A673 (cell line): ENCODE data around the gene STAG1. TPM values are rescaled to one million over a fixed set of nuclear protein-coding genes. Genes with fewer than 3 reads are reported as not detected.

Experiments used
- BruUV-seq: library from RNA; stranded (reverse); fragments of 400-500 nt; replicated peaks from 2 replicates; lab custom pipeline; 2021; lab: Mats Ljungman, UMichigan
- CTCF ChIA-PET: fragments of 300-600 bp; sonication (Branson Sonifier 250); formaldehyde crosslinking; loops from one replicate; lab custom pipeline; 2022; ENCODE audit warnings: antibody characterized with exemption; lab: Charles Lee
- POLR2A ChIA-PET: fragments of 300-600 bp; sonication (Branson Sonifier 250); formaldehyde crosslinking; loops from one replicate; lab custom pipeline; 2022; ENCODE audit warnings: antibody characterized with exemption; ENCODE audit not compliant: low non-redundant PET; lab: Charles Lee
- DNase-seq: peaks from one replicate; pipeline ENCODE4 v3.0.0-alpha.2; 2015; ENCODE audit warnings: low spot score
- H3K27ac ChIP-seq: fragments of 200-600 bp; sonication (generic); 2 replicates; pipeline ENCODE4 v1.5.1; 2016; ENCODE audit warnings: mixed run types, low read depth, mild to moderate bottlenecking, mixed read lengths, antibody characterized with exemption, low read length; ENCODE audit not compliant: poor library complexity, severe bottlenecking
- H3K27me3 ChIP-seq: fragments of 200-600 bp; sonication (generic); replicated peaks from 2 replicates; pipeline ENCODE4 v1.6.1; 2017; ENCODE audit warnings: mixed run types, low read depth, mild to moderate bottlenecking, mixed read lengths, antibody characterized with exemption, low read length; ENCODE audit not compliant: insufficient read depth, poor library complexity
- H3K36me3 ChIP-seq: fragments of 200-600 bp; sonication (generic); 2 replicates; pipeline ENCODE4 v1.6.1; 2016; ENCODE audit warnings: mixed run types, mild to moderate bottlenecking, mixed read lengths, antibody characterized with exemption, low read length; ENCODE audit not compliant: insufficient read depth, poor library complexity, severe bottlenecking
- H3K4me1 ChIP-seq: fragments of 200-600 bp; sonication (generic); 2 replicates; pipeline ENCODE4 v1.6.1; 2017; ENCODE audit warnings: mixed run types, mild to moderate bottlenecking, mixed read lengths, antibody characterized with exemption, low read length; ENCODE audit not compliant: insufficient read depth, poor library complexity, severe bottlenecking
- H3K4me3 ChIP-seq: fragments of 200-600 bp; sonication (generic); 2 replicates; pipeline ENCODE4 v1.5.1; 2016; ENCODE audit warnings: low read depth, mixed run types, mild to moderate bottlenecking, mixed read lengths, low read length; ENCODE audit not compliant: poor library complexity, severe bottlenecking
- H3K9me3 ChIP-seq: fragments of 200-600 bp; sonication (generic); 2 replicates; pipeline ENCODE4 v1.6.1; 2016; ENCODE audit warnings: mixed run types, low read depth, mild to moderate bottlenecking, mixed read lengths, antibody characterized with exemption, low read length; ENCODE audit not compliant: poor library complexity, severe bottlenecking
- CTCF ChIP-seq: fragments of 300-800, 200-600 bp; sonication (generic); conservative IDR thresholded peaks from 2 replicates; pipeline ENCODE4 v1.5.1; 2017; ENCODE audit warnings: low read depth, mild to moderate bottlenecking, antibody characterized with exemption, low read length, moderate library complexity, mixed read lengths
- EZH2 ChIP-seq: fragments of 200-600 bp; sonication (generic); IDR thresholded peaks from 2 replicates; pipeline ENCODE4 v1.6.1; 2017; ENCODE audit warnings: borderline replicate concordance, low read depth, mild to moderate bottlenecking, mixed read lengths, antibody characterized with exemption, low read length; ENCODE audit not compliant: poor library complexity, severe bottlenecking
- intact Hi-C: fragments of 100-400 bp; cut with micrococcal nuclease; formaldehyde crosslinking; loops from one replicate; pipeline ENCODE4 v1.10.0; 2022; ENCODE audit not compliant: unreplicated experiment
- total RNA-seq: library from RNA; stranded (reverse); gene quantifications from 2 replicates; pipeline ENCODE4 v1.2.3, GENCODE V29; 2021

STAG1 gene
- total RNA-seq, 1 experiment from 2014 or later, result 47.4 TPM

GRCh38 chr3:136495213-136495612, 257.0 kb downstream of the STAG1 start:
- Histone ChIP-seq H3K4me3 (no peak overlapping the region), H3K4me1 (no peaks in the 10 kb centered on the region), H3K36me3 (peaks cover 4% of the 10 kb centered on the region), H3K27me3 (no peaks in the 10 kb centered on the region), H3K9me3 (no peaks in the 10 kb centered on the region), H3K27ac (no peak overlapping the region)
- TF ChIP-seq EZH2, result no peak
- no peak for TF ChIP-seq CTCF
- CTCF ChIA-PET, result no interaction called here
- intact Hi-C loops, result no loop called here
- BruUV-seq, result no TSS peak
- no peak for DNase-seq
- POLR2A ChIA-PET, result no interaction called here

- Histone ChIP-seq H3K9me3 (no peaks in the 10 kb centered on the region), H3K4me1 (no peaks in the 10 kb centered on the region), H3K27me3 (no peaks in the 10 kb centered on the region), H3K27ac (no peak overlapping the region), H3K36me3 (peaks cover 4% of the 10 kb centered on the region), H3K4me3 (no peak overlapping the region)
- TF ChIP-seq EZH2, result no peak
- no peak for TF ChIP-seq CTCF
- DNase-seq, result no peak
- intact Hi-C loops, result no loop called here
- POLR2A ChIA-PET, result no interaction called here
- BruUV-seq, result no TSS peak
- CTCF ChIA-PET, result no interaction called here
These were observed 261.4 kb downstream of the STAG1 start for GRCh38 chr3:136490646-136491405.

GRCh38 chr3:136485777-136486176, 266.4 kb downstream of the STAG1 start:
- TF ChIP-seq EZH2 (no peak), CTCF (no peak)
- no peaks in the 10 kb centered on the region for H3K9me3 ChIP-seq
- intact Hi-C loops, result no loop called here
- CTCF ChIA-PET, result no interaction called here
- POLR2A ChIA-PET, result no interaction called here
- no TSS peak for BruUV-seq
- H3K4me3 ChIP-seq, result no peak overlapping the region
- H3K27ac ChIP-seq, result no peak overlapping the region
- no peaks in the 10 kb centered on the region for H3K4me1 ChIP-seq
- H3K27me3 ChIP-seq, result no peaks in the 10 kb centered on the region
- no peak for DNase-seq
- H3K36me3 ChIP-seq, result no peaks in the 10 kb centered on the region
